ENCODE measurements around the gene APH1B. TPM values are rescaled to one million over a fixed set of nuclear protein-coding genes. Genes with fewer than 3 reads are reported as not detected.

The APH1B gene
- total and polyA plus RNA-seq, 2 of the 4 experiments (the other 2 are of a cell fraction): 7.0 to 7.7 TPM

GRCh38 chr15:63358241-63359029 is 81.0 kb downstream of the APH1B start:
- Histone ChIP-seq H3K9me3 (ENCODE audit: control insufficient read depth, insufficient read depth, low read length) (no peaks in the 10 kb centered on the region), H2BK5ac (ENCODE audit: low read depth, low read length, poor library complexity, severe bottlenecking) (no peak overlapping the region), H3K4me1 (ENCODE audit: control insufficient read depth, insufficient read depth, low read length) (no peaks in the 10 kb centered on the region), H2AK9ac (replicated peaks; ENCODE audit: low read depth, low read length, poor library complexity) (no peak overlapping the region), H3K56ac (ENCODE audit: extremely low read depth, insufficient read depth, low read length) (no peak overlapping the region), H3K79me1 (ENCODE audit: low read depth in 1 of 2, low read length in 2 of 2) (no peaks in the 10 kb centered on the region), H4K91ac (ENCODE audit: insufficient read depth, low read depth, low read length) (no peak overlapping the region), H4K8ac (ENCODE audit: low read depth in 2 of 2, low read length in 2 of 2) (no peak overlapping the region), H3K14ac (replicated peaks; ENCODE audit: low read depth, low read length) (no peak overlapping the region), H3K4me2 (ENCODE audit: low read depth, low read length) (no peak overlapping the region), H3K4ac (ENCODE audit: low read depth, low read length) (no peak overlapping the region), H4K20me1 (ENCODE audit: insufficient read depth, low read length) (no peaks in the 10 kb centered on the region), H4K5ac (ENCODE audit: low read depth, low read length) (no peak overlapping the region), H3K27me3 (ENCODE audit: control insufficient read depth, insufficient read depth, low read length) (peaks cover 7% of the 10 kb centered on the region; the same call in 1 of the 2 replicates), H2BK15ac (ENCODE audit: low read depth, low read length) (no peak overlapping the region), H3K9me1 (ENCODE audit: insufficient read depth, low read length) (no peaks in the 10 kb centered on the region), H2BK120ac (ENCODE audit: low read depth, low read length) (no peak overlapping the region), H2AFZ (replicated peaks; ENCODE audit: low read length, poor library complexity) (no peak overlapping the region), H3K18ac (ENCODE audit: low read depth, low read length) (no peak overlapping the region), H2AK5ac (ENCODE audit: low read depth, low read length) (no peak overlapping the region), H3K36me3 (ENCODE audit: control insufficient read depth, insufficient read depth, low read length) (no peaks in the 10 kb centered on the region), H3K9ac (ENCODE audit: low read depth, low read length) (no peak overlapping the region), H3K23ac (ENCODE audit: low read depth, low read length) (no peak overlapping the region), H2BK20ac (ENCODE audit: low read depth, low read length) (no peak overlapping the region), H3K4me3 (ENCODE audit: insufficient read depth, low read depth, low read length) (no peak overlapping the region), H3K27ac (ENCODE audit: insufficient read depth, low read length) (no peak overlapping the region)
- TF ChIP-seq POLR2A (IDR thresholded peaks at IDR 0.05; ENCODE audit: low read depth, low read length) (no peak), MAFK (IDR thresholded peaks at IDR 0.05; ENCODE audit: low read depth, low read length) (no peak), FOS (IDR thresholded peaks at IDR 0.05; ENCODE audit: low read depth, low read length) (no peak), MAZ (IDR thresholded peaks at IDR 0.05; ENCODE audit: borderline replicate concordance, low read depth, low read length) (no peak), RCOR1 (IDR thresholded peaks at IDR 0.05; ENCODE audit: insufficient replicate concordance, low read length) (no peak), MXI1 (IDR thresholded peaks at IDR 0.05; ENCODE audit: borderline replicate concordance, low read depth, low read length) (no peak), RAD21 (IDR thresholded peaks at IDR 0.05; ENCODE audit: low read length) (no peak), CTCF (conservative IDR thresholded peaks at IDR 0.05; ENCODE audit: low read depth, low read length) (no peak), CEBPB (IDR thresholded peaks at IDR 0.05; ENCODE audit: low read depth, low read length) (no peak), CHD1 (IDR thresholded peaks at IDR 0.05; ENCODE audit: low read depth, low read length) (no peak), NFE2L2 (IDR thresholded peaks at IDR 0.05; ENCODE audit: low read depth, low read length) (no peak), ELK1 (IDR thresholded peaks at IDR 0.05; ENCODE audit: borderline replicate concordance, low read depth, low read length) (no peak), SMC3 (IDR thresholded peaks at IDR 0.05; ENCODE audit: low read depth, low read length) (no peak), BHLHE40 (IDR thresholded peaks at IDR 0.05; ENCODE audit: low read depth, low read length) (no peak)
- ChIA-PET POLR2A (ENCODE audit: unreplicated experiment) (no interaction called here), CTCF (interaction anchor here (1.0 kb wide), 1 partner anchor 14 kb away, joined by 3 read pairs; no protein-coding TSS in a partner anchor)
- ATAC-seq (ENCODE audit: low read depth) (no peak), DNase-seq (no peak)
- in situ Hi-C loops (cut with MboI; ENCODE audit: low sequenced_read_pairs) (no loop called here), intact Hi-C loops (cut with micrococcal nuclease) (no loop called here), dilution Hi-C loops (cut with HindIII; ENCODE audit: low sequenced_read_pairs, unreplicated experiment) (no loop called here)
- WGBS, 2 experiments (ENCODE audit: extremely low coverage in 2 of 2, insufficient read length in 1 of 2): 72% methylated on average over 11 of the region's 15 CpGs; no CpG with 5 or more reads in 1 of the 2 experiments
- BruUV-seq (replicated peaks): no TSS peak

Measured in IMR-90 (cell line).